ENCODE results near the gene GYPC. TPM values are rescaled to one million over a fixed set of nuclear protein-coding genes. Genes with fewer than 3 reads are reported as not detected.

Gene GYPC
- total RNA-seq, 4 donors from 2014 or later = 93.4 to 151 (median 108) TPM

- H3K9me3 ChIP-seq = no peaks in the 10 kb centered on the region
- H3K27me3 ChIP-seq = no peaks in the 10 kb centered on the region
- no peaks in the 10 kb centered on the region for H3K36me3 ChIP-seq
- TF ChIP-seq POLR2AphosphoS5 (IDR thresholded peaks at IDR 0.05) = no peak
- peak in 1 of 2 donors; percentile 26 for TF ChIP-seq POLR2A (IDR thresholded peaks at IDR 0.05)
- no peak for TF ChIP-seq CTCF (IDR thresholded peaks at IDR 0.05)
- TF ChIP-seq EP300 (IDR thresholded peaks at IDR 0.05) = no peak
- ATAC-seq = peak; percentile 7
- H3K4me3 ChIP-seq = peak overlapping the region; percentile 46 to 82
- WGBS, 2 donors (ENCODE audit: low coverage in 1 of 2) = 0% methylated on average over 3 to 7 of the region's 38 CpGs
- H3K4me1 ChIP-seq = peaks cover 3 to 59% (median 33%) of the 10 kb centered on the region in 3 donors
- peak overlapping the region; percentile 79 to 99 (median 98) for H3K27ac ChIP-seq
These were observed 631 bp downstream of the GYPC start for GRCh38 chr2:126656431-126657147.

GRCh38 chr2:126657148-126657635 lies 1.2 kb downstream of the GYPC start:
- peaks cover 3 to 65% (median 39%) of the 10 kb centered on the region in 3 donors for H3K4me1 ChIP-seq

GRCh38 chr2:126657636-126658318 lies 1.8 kb downstream of the GYPC start:
- Histone ChIP-seq H3K36me3 (no peaks in the 10 kb centered on the region), H3K4me3 (peak overlapping the region; percentile 46 to 82), H3K9me3 (no peaks in the 10 kb centered on the region), H3K4me1 (peaks cover 3 to 71% (median 45%) of the 10 kb centered on the region in 3 donors), H3K27me3 (no peaks in the 10 kb centered on the region), H3K27ac (peak overlapping the region; percentile 79 to 99 (median 98))
- WGBS, 2 donors (ENCODE audit: low coverage in 1 of 2) = 0% methylated on average over 1 of the region's 14 CpGs; no CpG with 5 or more reads in 1 of the 2 donors
- TF ChIP-seq POLR2AphosphoS5 (IDR thresholded peaks at IDR 0.05) (peak; percentile 97), EP300 (IDR thresholded peaks at IDR 0.05) (no peak), POLR2A (IDR thresholded peaks at IDR 0.05) (peak; percentile 42 to 58), CTCF (IDR thresholded peaks at IDR 0.05) (peak in 2 of 4 experiments; percentile 32 to 36)
- ATAC-seq = peak; percentile 87

More at GRCh38 chr2:126657148-126657635, 1.2 kb downstream of the GYPC start:
- H3K27me3 ChIP-seq = no peaks in the 10 kb centered on the region
- H3K4me3 ChIP-seq = peak overlapping the region; percentile 46 to 82
- no peaks in the 10 kb centered on the region for H3K36me3 ChIP-seq
- no peaks in the 10 kb centered on the region for H3K9me3 ChIP-seq
- ATAC-seq = peak; percentile 52
- H3K27ac ChIP-seq = peak overlapping the region; percentile 79 to 99 (median 98)
- peak; percentile 90 for TF ChIP-seq POLR2AphosphoS5 (IDR thresholded peaks at IDR 0.05)
- TF ChIP-seq CTCF (IDR thresholded peaks at IDR 0.05) = no peak
- peak; percentile 80 for TF ChIP-seq EP300 (IDR thresholded peaks at IDR 0.05)
- peak; percentile 52 to 56 for TF ChIP-seq POLR2A (IDR thresholded peaks at IDR 0.05)
- 0% methylated on average over 6 of the region's 16 CpGs; no CpG with 5 or more reads in 1 of the 2 donors for WGBS, 2 donors (ENCODE audit: low coverage in 1 of 2)

GRCh38 chr2:126658319-126658904 lies 2.5 kb downstream of the GYPC start:
- H3K27me3 ChIP-seq = no peaks in the 10 kb centered on the region
- no peak for TF ChIP-seq CTCF (IDR thresholded peaks at IDR 0.05)
- no peak for TF ChIP-seq EP300 (IDR thresholded peaks at IDR 0.05)
- no peak for TF ChIP-seq POLR2AphosphoS5 (IDR thresholded peaks at IDR 0.05)
- no peak for TF ChIP-seq POLR2A (IDR thresholded peaks at IDR 0.05)
- H3K9me3 ChIP-seq = no peaks in the 10 kb centered on the region
- no peaks in the 10 kb centered on the region for H3K36me3 ChIP-seq
- 55 to 69% methylated on average over 1 of the region's 2 CpGs for WGBS, 2 donors (ENCODE audit: low coverage in 1 of 2)
- H3K4me1 ChIP-seq = peaks cover 3 to 77% (median 51%) of the 10 kb centered on the region in 3 donors
- peak overlapping the region in 1 of 2 donors; percentile 82 for H3K4me3 ChIP-seq
- peak overlapping the region; percentile 79 to 99 (median 98) for H3K27ac ChIP-seq
- ATAC-seq = no peak
